Sigmoid colon (tissue), 7 donors: ENCODE measurements around the gene SAMD10. TPM values are rescaled to one million over a fixed set of nuclear protein-coding genes. Genes with fewer than 3 reads are reported as not detected.

Source experiments
- DNase-seq: peaks from one replicate; pipeline ENCODE4 v3.0.0-alpha.2; 2019
- H3K27ac ChIP-seq, 4 donors: fragments of 200-600 bp; sonication (generic); one replicate each; pipeline ENCODE4 v1.5.1; 2016 to 2019; ENCODE audit warnings: mild to moderate bottlenecking in 1 of 4
- H3K27me3 ChIP-seq, 3 donors: fragments of 200-600 bp; sonication (generic); one replicate each; pipeline ENCODE4 v1.5.1; 2019; ENCODE audit warnings: mild to moderate bottlenecking in 1 of 3
- H3K36me3 ChIP-seq, 4 donors: fragments of 200-600 bp; sonication (generic); one replicate each; pipeline ENCODE4 v1.5.1; 2016 to 2019
- H3K4me1 ChIP-seq, 4 donors: fragments of 200-600 bp; sonication (generic); one replicate each; pipeline ENCODE4 v1.5.1; 2017 to 2019
- H3K4me3 ChIP-seq, 4 donors: fragments of 200-600 bp; sonication (generic); one replicate each; pipeline ENCODE4 v1.5.1; 2017 to 2019; ENCODE audit warnings: mild to moderate bottlenecking in 2 of 4, moderate library complexity in 1 of 4
- H3K9me3 ChIP-seq, 4 donors: fragments of 200-600 bp in 3 of 4; sonication (generic) in 3 of 4; one replicate each; pipeline versions ENCODE4 v1.5.1 to v1.6.1; 2013 to 2019
- CTCF ChIP-seq, 4 experiments: fragments of 450-650 bp in 3 of 4; fragments of 200-600 bp in 1 of 4; IDR thresholded peaks; one replicate each; pipeline ENCODE4 v1.5.1; 2016 to 2019; ENCODE audit warnings: antibody characterized with exemption in 4 of 4, mild to moderate bottlenecking in 3 of 4, moderate library complexity in 2 of 4
- EP300 ChIP-seq, 4 donors: sonication (generic); formaldehyde crosslinking; IDR thresholded peaks; one replicate each; pipeline ENCODE4 v1.6.1; 2017; ENCODE audit warnings: antibody characterized with exemption in 4 of 4
- POLR2A ChIP-seq, 2 donors: fragments of 450-650 bp; IDR thresholded peaks; one replicate each; pipeline ENCODE4 v1.6.1; 2016; ENCODE audit warnings: antibody characterized with exemption in 2 of 2, mild to moderate bottlenecking in 2 of 2, moderate library complexity in 2 of 2
- POLR2AphosphoS5 ChIP-seq, 4 donors: sonication (generic); formaldehyde crosslinking; IDR thresholded peaks; one replicate each; pipeline ENCODE4 v1.6.1; 2017; ENCODE audit warnings: antibody characterized with exemption in 4 of 4
- WGBS, 2 donors: extraction: QIAGEN DNeasy Blood & Tissue Kit; methylation state at CpG; one replicate each; pipeline ENCODE4 v1.1.7; 2013; 5-methylcytosine and 5-hydroxymethylcytosine counted together
- intact Hi-C: fragments of 100-400 bp; cut with DNase I; formaldehyde crosslinking; loops from one replicate; pipeline ENCODE4 v1.15.1; 2023
- polyA plus RNA-seq, 3 donors: library from polyadenylated mRNA; stranded (reverse); fragments of 200-250 nt; gene quantifications; one replicate each; pipeline ENCODE4 v1.2.3, GENCODE V29; 2013
- total RNA-seq, 4 donors: library from RNA; depleted of rRNA; stranded (reverse); fragments of >200 nt; gene quantifications; one replicate each; pipeline ENCODE4 v1.1.0, GENCODE V29; 2016
- donor health status: healthy with polysubstance abuse.
- donor health status: Bipolar disorder and iron deficiency.
- donor health status: healthy.

Gene SAMD10
- total RNA-seq (1 to 10 TPM in 3 of 4 donors, under 1 TPM in 1; 0.68 to 8.3 (median 1.9) TPM), polyA plus RNA-seq (1 to 10 TPM; 2.8 to 8.7 (median 4.2) TPM)

- H3K36me3 ChIP-seq = peaks cover 2 to 12% (median 5%) of the 10 kb centered on the region in 4 donors
- peaks cover 0 to 45% (median 42%) of the 10 kb centered on the region in 4 donors for H3K4me1 ChIP-seq
- H3K9me3 ChIP-seq = no peaks in the 10 kb centered on the region
- no peak for DNase-seq
- WGBS, 2 donors = 1 to 2% methylated on average over 52 of the region's 52 CpGs
- intact Hi-C loops = loop anchor here (10.0 kb wide), 2 partner anchors 325 to 765 kb away; partner anchors contain the start of genes RTEL1, STMN3 and YTHDF1
- H3K27me3 ChIP-seq = peaks cover 0 to 12% (median 7%) of the 10 kb centered on the region in 3 donors
- TF ChIP-seq POLR2AphosphoS5 (IDR thresholded peaks at IDR 0.05) = no peak
- no peak for TF ChIP-seq POLR2A (IDR thresholded peaks at IDR 0.05)
- TF ChIP-seq EP300 (IDR thresholded peaks at IDR 0.05) = no peak
- peak in 1 of 4 experiments; percentile 18 for TF ChIP-seq CTCF (IDR thresholded peaks at IDR 0.05)
- peak within 1 kb of the TSS; percentile 80 to 88 (median 85) for H3K27ac ChIP-seq
- H3K4me3 ChIP-seq = peak within 1 kb of the TSS; percentile 36 to 98 (median 89)
These were observed at the start of gene SAMD10 for GRCh38 chr20:63979557-63980316. Gene SAMD10, minus strand, starts transcription at chr20:63979642. Its CDS starts 175 bp downstream, at chr20:63979467.

- 91 to 96% methylated on average over 24 of the region's 24 CpGs for WGBS, 2 donors
- TF ChIP-seq POLR2AphosphoS5 (IDR thresholded peaks at IDR 0.05) (peak; percentile 81 to 94 (median 90)), CTCF (IDR thresholded peaks at IDR 0.05) (no peak), POLR2A (IDR thresholded peaks at IDR 0.05) (no peak), EP300 (IDR thresholded peaks at IDR 0.05) (peak in 1 of 4 donors; percentile 88)
- Histone ChIP-seq H3K27ac (peak overlapping the region in 3 of 4 donors; percentile 64 to 72 (median 65)), H3K4me1 (peaks cover 0 to 54% (median 28%) of the 10 kb centered on the region in 4 donors), H3K4me3 (no peak overlapping the region), H3K27me3 (no peaks in the 10 kb centered on the region), H3K36me3 (peaks cover 64 to 98% (median 72%) of the 10 kb centered on the region in 4 donors), H3K9me3 (no peaks in the 10 kb centered on the region)
- intact Hi-C loops = no loop called here
- peak; percentile 92 for DNase-seq
These were observed 48.7 kb upstream of the SAMD10 start for GRCh38 chr20:64027981-64028685.

GRCh38 chr20:64025826-64026412 is 46.5 kb upstream of the SAMD10 start:
- no peak for TF ChIP-seq POLR2AphosphoS5 (IDR thresholded peaks at IDR 0.05)
- TF ChIP-seq POLR2A (IDR thresholded peaks at IDR 0.05) = no peak
- no peak for TF ChIP-seq EP300 (IDR thresholded peaks at IDR 0.05)
- no peak for TF ChIP-seq CTCF (IDR thresholded peaks at IDR 0.05)
- 92 to 95% methylated on average over 29 of the region's 29 CpGs for WGBS, 2 donors
- Histone ChIP-seq H3K27ac (no peak overlapping the region), H3K9me3 (no peaks in the 10 kb centered on the region), H3K36me3 (peaks cover 70 to 100% (median 75%) of the 10 kb centered on the region in 4 donors), H3K27me3 (no peaks in the 10 kb centered on the region), H3K4me1 (peaks cover 0 to 42% (median 24%) of the 10 kb centered on the region in 4 donors), H3K4me3 (no peak overlapping the region)
- no peak for DNase-seq
- intact Hi-C loops = no loop called here

- DNase-seq = no peak
- 89 to 94% methylated on average over 18 of the region's 18 CpGs for WGBS, 2 donors
- no peak overlapping the region for H3K4me3 ChIP-seq
- H3K27ac ChIP-seq = no peak overlapping the region
- TF ChIP-seq POLR2A (IDR thresholded peaks at IDR 0.05) (no peak), POLR2AphosphoS5 (IDR thresholded peaks at IDR 0.05) (no peak), CTCF (IDR thresholded peaks at IDR 0.05) (no peak), EP300 (IDR thresholded peaks at IDR 0.05) (no peak)
- no peaks in the 10 kb centered on the region for H3K27me3 ChIP-seq
- H3K9me3 ChIP-seq = no peaks in the 10 kb centered on the region
- intact Hi-C loops = no loop called here
- H3K4me1 ChIP-seq = peaks cover 0 to 42% (median 24%) of the 10 kb centered on the region in 4 donors
- H3K36me3 ChIP-seq = peaks cover 65 to 100% (median 72%) of the 10 kb centered on the region in 4 donors
These were observed 45.8 kb upstream of the SAMD10 start for GRCh38 chr20:64025101-64025825.
